ENCODE results near the gene TMC6.

- TF ChIP-seq POLR2AphosphoS5 (IDR thresholded peaks at IDR 0.05; ENCODE audit: borderline replicate concordance, low read depth, low read length), result no peak
- TF ChIP-seq EZH2 (IDR thresholded peaks at IDR 0.05), result no peak
Measured at GRCh38 chr17:78072961-78073360, 55.6 kb downstream of the TMC6 start.
